Karpas-422 (cell line): Measurements from ENCODE around the gene SIAH2. TPM values are rescaled to one million over a fixed set of nuclear protein-coding genes. Genes with fewer than 3 reads are reported as not detected.

Source experiments
- DNase-seq: peaks from one replicate; pipeline ENCODE4 v3.0.0-alpha.2; 2015
- H2AFZ ChIP-seq: fragments of 200-600 bp; sonication (generic); 2 replicates; pipeline ENCODE4 v1.6.1; 2014; ENCODE audit warnings: antibody characterized with exemption, low read length, mixed read lengths
- H3K27ac ChIP-seq: fragments of 200-600 bp; sonication (generic); 2 replicates; pipeline ENCODE4 v1.5.1; 2014; ENCODE audit warnings: mild to moderate bottlenecking, low read length, moderate library complexity
- H3K27me3 ChIP-seq: fragments of 200-600 bp; sonication (generic); 2 replicates; pipeline ENCODE4 v1.6.1; 2014; ENCODE audit warnings: low read length, mixed read lengths
- H3K36me3 ChIP-seq: fragments of 200-600 bp; sonication (generic); 2 replicates; pipeline ENCODE4 v1.6.1; 2014; ENCODE audit warnings: low read length, mixed read lengths; ENCODE audit not compliant: insufficient read depth
- H3K4me1 ChIP-seq: fragments of 200-600 bp; sonication (generic); 2 replicates; pipeline ENCODE4 v1.6.1; 2014; ENCODE audit warnings: mild to moderate bottlenecking, low read length, mixed read lengths
- H3K4me2 ChIP-seq: fragments of 200-600 bp; sonication (generic); 2 replicates; pipeline ENCODE4 v1.6.1; 2014; ENCODE audit warnings: low read length, low read depth, mild to moderate bottlenecking; ENCODE audit not compliant: poor library complexity, severe bottlenecking
- H3K4me3 ChIP-seq: fragments of 200-600 bp; sonication (generic); 2 replicates; pipeline ENCODE4 v1.5.1; 2014; ENCODE audit warnings: mild to moderate bottlenecking, antibody characterized with exemption, low read length, mixed read lengths
- H3K79me2 ChIP-seq: fragments of 200-600 bp; sonication (generic); 2 replicates; pipeline ENCODE4 v1.6.1; 2014; ENCODE audit warnings: mild to moderate bottlenecking, low read length, mixed read lengths
- H3K9ac ChIP-seq: fragments of 200-600 bp; sonication (generic); 2 replicates; pipeline ENCODE4 v1.6.0; 2014; ENCODE audit warnings: low read length
- H3K9me2 ChIP-seq: fragments of 200-600 bp; sonication (generic), shearing (Covaris generic); replicated peaks from 2 replicates; pipeline ENCODE4 v1.6.0; 2014; ENCODE audit warnings: mild to moderate bottlenecking, low read length, moderate library complexity; ENCODE audit not compliant: insufficient read depth
- H3K9me3 ChIP-seq: fragments of 300-700, 200-600 bp; sonication (generic); 2 replicates; pipeline ENCODE4 v1.6.1; 2014; ENCODE audit warnings: low read length, mixed read lengths
- H4K20me1 ChIP-seq: fragments of 200-600 bp; sonication (generic); 2 replicates; pipeline ENCODE4 v1.6.1; 2014; ENCODE audit warnings: mild to moderate bottlenecking, antibody characterized with exemption, low read length, low read depth; ENCODE audit not compliant: insufficient read depth
- total RNA-seq: library from RNA; depleted of rRNA; stranded (reverse); fragments of >200 nt; shearing (Covaris generic); gene quantifications from 2 replicates; pipeline ENCODE4 v1.2.3, GENCODE V29; 2014; ENCODE audit warnings: low replicate concordance

Gene SIAH2
- total RNA-seq, 1 experiment from 2014 or later: 160 TPM

DNA sequence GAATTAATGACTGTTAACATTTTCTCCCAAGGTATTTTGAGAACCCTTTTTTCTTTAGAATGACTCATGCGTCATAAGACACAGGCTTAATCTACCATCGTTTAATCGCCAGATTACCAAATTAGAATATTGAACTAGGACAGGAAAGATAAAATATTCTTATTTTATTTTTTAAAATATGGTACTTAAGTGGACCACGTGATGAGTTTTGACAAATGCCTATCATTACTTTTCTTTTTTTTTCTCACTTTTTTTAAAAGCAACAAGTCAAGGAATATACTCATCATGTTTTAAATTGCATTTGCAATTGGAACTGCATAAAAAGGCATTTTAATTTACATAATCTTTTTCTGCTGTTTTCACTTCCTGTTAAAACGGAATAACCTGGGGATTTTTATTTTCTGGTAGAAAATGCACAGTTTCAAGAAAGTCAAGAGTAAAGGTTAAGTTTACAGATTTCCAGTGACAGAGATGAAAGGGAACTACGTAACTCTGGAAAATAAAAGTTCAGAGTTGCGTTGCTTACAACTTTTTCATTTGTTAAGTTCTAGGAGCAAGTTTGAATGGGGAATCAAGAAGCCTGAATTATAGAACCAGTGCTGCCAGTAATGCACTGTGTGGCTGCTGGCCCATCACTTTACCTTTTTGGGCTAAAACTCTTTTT lies 23.6 kb downstream of the SIAH2 start:
- H2AFZ ChIP-seq: no peak overlapping the region
- peak; percentile 85 for DNase-seq

DNA sequence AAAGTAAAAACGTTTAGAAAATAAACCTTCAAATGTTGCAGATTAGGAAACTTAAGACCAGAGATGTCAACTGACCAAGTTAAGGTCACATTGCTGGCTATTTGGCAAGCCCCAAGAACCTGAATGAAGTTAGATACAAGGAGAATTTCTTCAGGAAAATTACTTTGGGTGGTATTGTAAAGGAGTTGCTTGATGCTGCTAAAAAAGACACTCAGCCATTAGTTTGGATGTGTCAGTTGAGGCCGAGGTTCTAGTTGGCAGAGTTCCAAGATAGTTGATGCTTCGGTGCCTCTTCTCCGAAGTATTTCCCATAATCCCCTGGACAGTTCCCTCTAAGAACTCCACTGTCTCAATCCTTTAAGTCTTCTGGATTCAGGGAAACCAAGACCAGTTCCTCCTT lies 24.3 kb downstream of the SIAH2 start:
- Histone ChIP-seq H4K20me1 (peaks cover 91% of the 10 kb centered on the region), H3K79me2 (peaks cover 51% of the 10 kb centered on the region), H3K4me3 (peak overlapping the region; percentile 27), H3K27me3 (no peaks in the 10 kb centered on the region), H3K9me2 (no peaks in the 10 kb centered on the region), H3K9me3 (no peaks in the 10 kb centered on the region), H3K4me2 (peak overlapping the region; percentile 65), H2AFZ (no peak overlapping the region), H3K36me3 (peaks cover 28% of the 10 kb centered on the region; the same call in 1 of the 2 replicates), H3K9ac (peak overlapping the region; percentile 21; the same call in 1 of the 2 replicates), H3K4me1 (peaks cover 86% of the 10 kb centered on the region), H3K27ac (peak overlapping the region; percentile 89)
- peak; percentile 61 for DNase-seq

More for the DNA sequence above, 23.6 kb downstream of the SIAH2 start:
- H3K4me3 ChIP-seq: peak overlapping the region; percentile 27
- H3K4me2 ChIP-seq: peak overlapping the region; percentile 65
- peak overlapping the region; percentile 89 for H3K27ac ChIP-seq
- peak overlapping the region; percentile 42 for H3K9ac ChIP-seq
- H3K27me3 ChIP-seq: no peaks in the 10 kb centered on the region
- H3K36me3 ChIP-seq: peaks cover 28% of the 10 kb centered on the region; the same call in 1 of the 2 replicates
- peaks cover 87% of the 10 kb centered on the region for H3K4me1 ChIP-seq
- H3K9me3 ChIP-seq: no peaks in the 10 kb centered on the region
- H3K79me2 ChIP-seq: peaks cover 57% of the 10 kb centered on the region
- no peaks in the 10 kb centered on the region for H3K9me2 ChIP-seq
- peaks cover 91% of the 10 kb centered on the region for H4K20me1 ChIP-seq

DNA sequence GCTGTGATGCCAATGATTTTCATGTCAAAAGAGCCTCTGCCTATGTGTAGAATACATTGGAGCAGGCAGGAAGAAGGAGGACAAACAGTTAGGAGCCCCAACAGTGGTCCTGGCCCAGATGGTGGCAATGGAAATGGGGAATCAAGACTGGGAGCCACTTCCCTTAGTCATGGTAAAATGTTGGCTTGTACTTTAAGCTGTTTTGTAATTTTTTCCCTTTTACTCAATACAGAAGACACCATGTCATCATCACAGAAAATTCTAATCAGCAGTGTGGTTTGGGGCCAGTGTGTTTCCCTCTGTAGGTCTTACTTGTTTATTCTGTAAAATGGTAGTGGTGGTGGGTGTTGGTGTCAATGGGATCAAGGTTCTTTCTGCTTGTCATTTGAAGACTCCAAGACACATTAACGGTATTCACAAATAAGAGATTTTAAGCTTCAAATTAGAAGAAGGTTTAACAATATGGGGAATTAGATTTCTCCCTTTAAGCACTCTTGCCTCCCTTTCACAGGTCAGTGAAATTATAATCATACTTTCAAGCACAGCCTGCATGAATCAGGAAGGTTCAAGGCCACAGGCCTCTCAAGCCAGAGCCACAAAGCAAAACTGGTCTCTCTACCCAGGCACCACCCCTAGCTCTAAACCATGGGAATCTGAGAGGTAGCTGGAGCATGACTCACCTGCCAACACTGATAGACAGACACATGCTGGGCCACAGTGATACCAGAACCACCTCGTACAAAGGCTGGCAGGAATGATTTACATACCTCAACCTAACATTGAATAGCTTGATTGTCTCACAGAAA lies 24.9 kb downstream of the SIAH2 start:
- H3K36me3 ChIP-seq: peaks cover 23% of the 10 kb centered on the region; the same call in 1 of the 2 replicates
- H3K4me1 ChIP-seq: peaks cover 86% of the 10 kb centered on the region
- H3K9ac ChIP-seq: peak overlapping the region; percentile 21; the same call in 1 of the 2 replicates
- H3K9me3 ChIP-seq: no peaks in the 10 kb centered on the region
- DNase-seq: no peak
- H3K79me2 ChIP-seq: peaks cover 45% of the 10 kb centered on the region
- no peaks in the 10 kb centered on the region for H3K9me2 ChIP-seq
- no peaks in the 10 kb centered on the region for H3K27me3 ChIP-seq
- H3K4me2 ChIP-seq: peak overlapping the region; percentile 65
- H2AFZ ChIP-seq: no peak overlapping the region
- peak overlapping the region; percentile 89 for H3K27ac ChIP-seq
- peaks cover 87% of the 10 kb centered on the region for H4K20me1 ChIP-seq
- peak overlapping the region; percentile 27 for H3K4me3 ChIP-seq

DNA sequence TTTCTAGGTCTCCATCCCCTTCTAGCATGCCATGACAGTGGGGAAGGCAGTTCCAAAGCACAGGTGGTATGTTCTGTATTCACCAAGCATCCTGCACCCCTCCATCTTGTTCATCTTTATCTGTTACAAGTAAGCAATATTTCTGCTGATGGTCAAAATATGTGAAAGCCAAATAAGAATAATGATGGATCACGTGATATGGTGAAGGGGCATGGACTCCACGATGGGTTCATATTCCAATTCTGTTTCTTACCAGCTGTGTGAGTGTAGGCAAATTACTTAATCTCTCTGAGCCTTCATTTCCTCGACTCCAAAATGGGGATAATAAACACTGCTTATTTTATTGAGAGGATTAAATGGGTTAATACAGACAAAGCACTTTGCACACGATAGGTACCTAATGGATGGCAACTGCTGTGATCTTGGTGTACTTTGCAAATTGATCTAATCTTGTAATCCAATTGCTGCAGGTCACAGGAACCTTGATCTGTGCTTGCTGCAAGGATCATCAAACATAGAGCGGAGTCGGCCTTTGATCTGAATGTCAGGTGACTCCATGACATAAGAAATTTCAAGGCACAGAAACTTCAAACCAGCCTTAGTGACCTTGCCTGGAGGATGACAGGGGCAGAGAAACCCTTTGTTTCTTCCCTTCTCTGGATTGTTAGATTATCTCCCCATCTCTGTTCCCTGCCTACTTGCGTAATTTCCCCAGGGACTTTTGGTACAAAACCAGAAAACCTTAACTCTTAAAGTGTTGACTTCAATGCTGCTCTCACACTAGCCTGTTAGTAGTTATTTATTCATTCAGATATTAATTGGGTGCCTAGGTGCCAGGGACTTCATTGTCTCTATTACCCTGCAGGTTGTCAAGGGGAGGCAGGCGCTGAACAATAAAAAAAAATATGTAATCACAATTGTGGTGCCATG lies 25.8 kb downstream of the SIAH2 start:
- H3K27ac ChIP-seq: peak overlapping the region; percentile 89
- peak; percentile 69 for DNase-seq
- peak overlapping the region; percentile 65 for H3K4me2 ChIP-seq

DNA sequence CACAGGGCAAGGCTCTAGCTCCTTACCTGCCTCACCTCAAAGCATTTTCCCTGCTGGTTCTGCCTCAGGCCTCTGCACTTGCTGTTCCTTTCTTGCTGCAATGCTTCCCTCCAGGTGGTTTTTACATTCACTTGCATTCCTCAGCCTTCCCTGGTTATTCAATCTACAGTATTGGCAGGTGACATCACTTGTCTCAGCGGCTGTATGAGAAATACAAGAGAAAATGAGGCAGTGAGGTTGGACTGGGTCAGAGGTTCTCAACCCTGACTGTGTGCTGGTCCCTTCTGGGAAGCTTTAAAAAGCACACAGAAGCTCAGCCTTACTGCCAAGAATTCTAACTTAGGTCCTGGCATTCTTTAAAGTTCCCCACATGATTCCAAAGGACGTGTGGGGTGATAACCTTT lies 26.7 kb downstream of the SIAH2 start:
- H3K9me2 ChIP-seq: no peaks in the 10 kb centered on the region
- peaks cover 17% of the 10 kb centered on the region; the same call in 1 of the 2 replicates for H3K36me3 ChIP-seq
- DNase-seq: no peak
- peaks cover 30% of the 10 kb centered on the region for H3K79me2 ChIP-seq
- H2AFZ ChIP-seq: no peak overlapping the region
- peak overlapping the region; percentile 89 for H3K27ac ChIP-seq
- H3K9ac ChIP-seq: no peak overlapping the region
- no peaks in the 10 kb centered on the region for H3K27me3 ChIP-seq
- no peak overlapping the region for H3K4me2 ChIP-seq
- H4K20me1 ChIP-seq: peaks cover 73% of the 10 kb centered on the region
- no peaks in the 10 kb centered on the region for H3K9me3 ChIP-seq
- peaks cover 72% of the 10 kb centered on the region for H3K4me1 ChIP-seq
- H3K4me3 ChIP-seq: no peak overlapping the region

More for the DNA sequence above, 25.8 kb downstream of the SIAH2 start:
- no peaks in the 10 kb centered on the region for H3K27me3 ChIP-seq
- peaks cover 17% of the 10 kb centered on the region; the same call in 1 of the 2 replicates for H3K36me3 ChIP-seq
- peaks cover 78% of the 10 kb centered on the region for H4K20me1 ChIP-seq
- peak overlapping the region; percentile 21; the same call in 1 of the 2 replicates for H3K9ac ChIP-seq
- H3K4me3 ChIP-seq: peak overlapping the region; percentile 26; the same call in 1 of the 2 replicates
- H2AFZ ChIP-seq: no peak overlapping the region
- no peaks in the 10 kb centered on the region for H3K9me3 ChIP-seq
- H3K9me2 ChIP-seq: no peaks in the 10 kb centered on the region
- peaks cover 78% of the 10 kb centered on the region for H3K4me1 ChIP-seq
- peaks cover 36% of the 10 kb centered on the region for H3K79me2 ChIP-seq

DNA sequence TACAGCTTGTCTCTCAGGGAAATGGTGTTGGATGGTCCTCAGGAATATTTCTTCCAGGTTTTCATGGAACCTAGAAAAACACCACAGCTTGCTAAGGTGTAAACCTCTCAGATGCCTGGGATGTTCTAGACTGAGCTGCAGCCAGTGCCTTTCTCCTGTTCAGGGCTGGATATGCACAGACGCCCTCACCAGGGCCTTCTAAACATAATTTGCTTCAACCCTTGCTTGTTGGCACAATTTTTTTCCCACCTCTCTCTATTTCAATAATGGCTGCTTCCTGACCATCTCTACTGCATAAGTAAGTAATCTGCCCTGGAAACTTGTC lies 28.2 kb downstream of the SIAH2 start:
- no peaks in the 10 kb centered on the region for H3K9me3 ChIP-seq
- H3K27ac ChIP-seq: no peak overlapping the region
- H3K4me3 ChIP-seq: no peak overlapping the region
- no peaks in the 10 kb centered on the region for H3K9me2 ChIP-seq
- no peak overlapping the region for H3K9ac ChIP-seq
- no peak overlapping the region for H3K4me2 ChIP-seq
- peaks cover 58% of the 10 kb centered on the region for H4K20me1 ChIP-seq
- no peak overlapping the region for H2AFZ ChIP-seq
- peaks cover 56% of the 10 kb centered on the region for H3K4me1 ChIP-seq
- H3K79me2 ChIP-seq: peaks cover 16% of the 10 kb centered on the region
- DNase-seq: no peak
- H3K36me3 ChIP-seq: peaks cover 16% of the 10 kb centered on the region; the same call in 1 of the 2 replicates
- H3K27me3 ChIP-seq: no peaks in the 10 kb centered on the region

DNA sequence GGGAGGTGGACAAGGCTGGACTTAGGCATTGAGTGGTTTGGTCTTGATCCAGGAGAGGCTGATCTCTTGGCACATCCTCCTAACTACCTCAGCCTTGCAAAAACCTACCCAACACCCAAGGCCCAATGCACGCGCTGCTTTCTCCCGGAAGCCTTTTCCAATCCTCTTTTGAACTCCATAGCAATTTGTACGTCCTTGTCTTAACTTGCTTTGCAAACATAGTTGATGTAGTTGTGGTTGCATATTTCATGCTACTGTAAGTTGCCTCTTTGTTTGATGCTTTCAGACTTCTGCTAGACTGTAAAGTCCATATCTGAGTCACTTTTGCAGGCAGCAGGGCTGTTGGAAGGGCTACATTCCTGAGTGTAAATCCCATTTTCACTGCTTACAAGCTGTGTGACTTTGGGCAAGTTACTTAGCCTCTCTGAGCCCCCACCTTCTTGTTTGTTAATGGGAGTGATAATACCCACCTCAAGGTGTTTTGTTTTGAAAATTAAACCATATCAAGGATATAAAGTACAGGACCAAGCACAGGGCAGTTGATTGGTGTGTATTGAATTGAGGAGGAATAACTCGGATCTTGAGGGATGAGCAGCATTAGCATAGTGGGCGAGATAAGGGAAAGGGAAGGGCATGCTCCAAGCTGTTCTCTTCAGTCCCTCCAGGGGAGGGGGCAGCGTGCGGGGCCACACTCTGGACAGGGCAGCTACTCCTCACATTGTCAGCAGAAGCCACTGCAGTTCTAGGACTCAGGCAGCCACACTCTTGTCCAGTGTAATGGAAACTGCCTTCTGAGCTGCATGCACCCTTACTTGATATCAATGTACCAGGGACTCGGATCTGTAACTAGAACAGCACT lies 28.8 kb downstream of the SIAH2 start:
- Histone ChIP-seq H3K27ac (no peak overlapping the region), H3K4me3 (no peak overlapping the region), H3K27me3 (no peaks in the 10 kb centered on the region), H3K9me3 (no peaks in the 10 kb centered on the region), H4K20me1 (peaks cover 55% of the 10 kb centered on the region), H3K4me2 (no peak overlapping the region), H3K79me2 (peaks cover 16% of the 10 kb centered on the region), H3K9me2 (no peaks in the 10 kb centered on the region), H3K36me3 (peaks cover 16% of the 10 kb centered on the region; the same call in 1 of the 2 replicates), H3K9ac (no peak overlapping the region), H3K4me1 (peaks cover 50% of the 10 kb centered on the region), H2AFZ (no peak overlapping the region)
- DNase-seq: no peak
